Ishikawa (cell line): ENCODE measurements around the gene URB1.

ENCODE experiments used
- CEBPB ChIP-seq: IDR thresholded peaks from 2 replicates; pipeline ENCODE4 v1.6.1; 2012
- CREB1 ChIP-seq: IDR thresholded peaks from 2 replicates; pipeline ENCODE4 v1.6.1; 2012; ENCODE audit warnings: low read depth
- EGR1 ChIP-seq: IDR thresholded peaks from 2 replicates; pipeline ENCODE4 v1.6.1; 2012
- EP300 ChIP-seq: IDR thresholded peaks from 2 replicates; pipeline ENCODE4 v1.6.1; 2012; ENCODE audit warnings: borderline replicate concordance
- FOXM1 ChIP-seq: IDR thresholded peaks from 2 replicates; pipeline ENCODE4 v1.6.1; 2012; ENCODE audit warnings: low read depth, borderline replicate concordance
- MAX ChIP-seq: IDR thresholded peaks from 2 replicates; pipeline ENCODE4 v1.6.1; 2012
- NFIC ChIP-seq: IDR thresholded peaks from 2 replicates; pipeline ENCODE4 v1.6.1; 2012
- RAD21 ChIP-seq: IDR thresholded peaks from 2 replicates; pipeline ENCODE4 v1.6.1; 2012; ENCODE audit warnings: low read depth
- REST ChIP-seq: IDR thresholded peaks from 2 replicates; pipeline ENCODE4 v1.6.1; 2012; ENCODE audit warnings: low read depth, mild to moderate bottlenecking
- TAF1 ChIP-seq: IDR thresholded peaks from 2 replicates; pipeline ENCODE4 v1.6.1; 2012; ENCODE audit warnings: low read depth, mild to moderate bottlenecking
- TCF12 ChIP-seq: IDR thresholded peaks from 2 replicates; pipeline ENCODE4 v1.6.1; 2012; ENCODE audit warnings: low read depth
- TEAD4 ChIP-seq: IDR thresholded peaks from 2 replicates; pipeline ENCODE4 v1.6.1; 2012
- USF1 ChIP-seq: IDR thresholded peaks from 2 replicates; pipeline ENCODE4 v1.6.1; 2012
- YY1 ChIP-seq: IDR thresholded peaks from 2 replicates; pipeline ENCODE4 v1.6.1; 2012; ENCODE audit warnings: low read depth
- ZBTB7A ChIP-seq: IDR thresholded peaks from 2 replicates; pipeline ENCODE4 v1.6.1; 2012; ENCODE audit warnings: low read depth

Gene URB1

GRCh38 chr21:32319012-32319411, 73.8 kb downstream of the URB1 start:
- TF ChIP-seq EP300 = no peak
- TF ChIP-seq EGR1 = no peak
- no peak for TF ChIP-seq RAD21
- no peak for TF ChIP-seq FOXM1
- no peak for TF ChIP-seq YY1
- TF ChIP-seq NFIC = no peak

- TF ChIP-seq TEAD4 (no peak), USF1 (no peak), MAX (no peak), YY1 (no peak), EP300 (no peak), CEBPB (no peak), RAD21 (no peak), EGR1 (no peak), REST (no peak), NFIC (no peak), CREB1 (no peak), ZBTB7A (no peak), TCF12 (no peak), FOXM1 (no peak), TAF1 (no peak)
These were observed 75.1 kb downstream of the URB1 start for GRCh38 chr21:32317726-32318125.

- no peak for TF ChIP-seq TCF12
- TF ChIP-seq YY1 = no peak
- no peak for TF ChIP-seq NFIC
- no peak for TF ChIP-seq RAD21
- no peak for TF ChIP-seq EGR1
- TF ChIP-seq EP300 = no peak
- no peak for TF ChIP-seq FOXM1
- no peak for TF ChIP-seq REST
- TF ChIP-seq CREB1 = no peak
- no peak for TF ChIP-seq TEAD4
- no peak for TF ChIP-seq CEBPB
- no peak for TF ChIP-seq TAF1
- TF ChIP-seq USF1 = no peak
- TF ChIP-seq ZBTB7A = no peak
- TF ChIP-seq MAX = no peak
These were observed 76.2 kb downstream of the URB1 start for GRCh38 chr21:32316361-32317215.

DNA sequence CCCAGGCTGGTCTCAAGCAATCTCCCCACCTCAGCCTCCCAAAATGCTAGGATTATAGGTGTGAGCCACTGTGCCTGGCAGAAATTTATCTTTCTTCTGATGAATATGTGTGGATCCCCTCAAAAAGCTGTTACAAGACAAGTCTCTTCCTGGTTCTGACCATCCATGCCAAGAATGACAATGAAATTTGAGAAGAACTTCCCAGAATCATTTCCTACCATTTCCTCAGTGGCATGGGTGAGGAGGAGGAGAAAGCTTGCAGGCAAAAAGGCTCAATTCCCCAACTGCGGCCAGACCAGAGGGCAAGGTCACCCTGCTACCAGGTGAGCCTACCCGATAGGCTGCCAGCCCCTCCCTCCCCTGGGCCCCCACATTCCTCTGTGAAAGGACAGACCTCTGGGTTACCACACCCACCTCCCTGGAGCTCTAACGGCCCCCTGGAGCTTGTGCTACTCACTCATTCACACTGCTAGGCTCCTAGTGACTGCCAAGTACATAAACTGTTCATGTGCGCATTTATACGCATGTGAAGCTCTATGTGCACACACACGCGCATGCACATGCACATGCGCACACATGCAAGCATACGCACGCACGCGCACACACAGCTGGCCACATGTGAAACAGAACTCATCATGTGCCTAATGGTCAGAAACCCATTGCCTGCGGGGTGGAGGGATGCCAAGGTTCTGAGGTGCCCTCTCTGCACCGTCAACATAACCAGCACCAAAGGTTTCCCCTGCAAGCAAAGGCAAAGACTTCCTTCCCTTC, 77.1 kb downstream of the URB1 start:
- TF ChIP-seq EP300 = no peak
- TF ChIP-seq NFIC = no peak
- TF ChIP-seq USF1 = no peak

DNA sequence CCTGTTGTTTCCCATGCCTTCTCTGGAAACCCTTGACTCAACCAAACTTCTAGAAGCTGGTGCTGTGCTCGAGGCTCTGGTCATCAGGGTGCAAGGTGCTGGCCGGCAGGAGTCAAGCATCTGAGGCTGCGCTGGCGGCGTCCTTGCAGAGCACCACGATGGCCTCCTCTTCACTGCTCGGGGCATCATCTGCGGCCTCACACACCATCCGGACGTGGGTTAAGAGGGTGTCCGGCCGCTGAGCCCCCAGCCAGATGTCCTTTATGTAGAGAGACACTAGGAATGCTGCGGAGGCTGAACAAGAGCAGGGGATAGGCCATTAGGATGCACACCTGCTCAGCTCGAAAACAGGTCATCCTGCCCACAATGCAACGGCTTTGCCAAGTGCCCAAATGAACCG, 78.0 kb downstream of the URB1 start:
- TF ChIP-seq USF1 = no peak
- no peak for TF ChIP-seq MAX
- no peak for TF ChIP-seq REST
- no peak for TF ChIP-seq TAF1
- TF ChIP-seq RAD21 = no peak
- TF ChIP-seq FOXM1 = no peak
- TF ChIP-seq NFIC = no peak
- no peak for TF ChIP-seq EP300
- no peak for TF ChIP-seq CREB1
- TF ChIP-seq EGR1 = no peak
- TF ChIP-seq ZBTB7A = no peak
- TF ChIP-seq TEAD4 = no peak
- TF ChIP-seq TCF12 = no peak
- no peak for TF ChIP-seq CEBPB
- TF ChIP-seq YY1 = no peak
